Ovary (tissue), 9 donors: ENCODE data around the gene GPR107. TPM values are rescaled to one million over a fixed set of nuclear protein-coding genes. Genes with fewer than 3 reads are reported as not detected.

Experiments
- DNase-seq, 5 donors: peaks; one replicate each; pipeline ENCODE4 v3.0.0-alpha.2; 2019 to 2020
- H3K27ac ChIP-seq, 2 donors: fragments of 200-600 bp; one replicate each; pipeline versions ENCODE4 v1.5.1 to v1.8.0; 2019 to 2022
- H3K27me3 ChIP-seq: fragments of 200-600 bp; one replicate; pipeline ENCODE4 v1.8.0; 2022
- H3K36me3 ChIP-seq: fragments of 200-600 bp; sonication (generic); one replicate; pipeline ENCODE4 v1.5.1; 2019
- H3K4me1 ChIP-seq: one replicate; pipeline ENCODE4 v1.8.1; 2013; ENCODE audit warnings: mild to moderate bottlenecking, moderate library complexity; ENCODE audit not compliant: insufficient read depth
- H3K4me3 ChIP-seq: fragments of 200-600 bp; sonication (generic); one replicate; pipeline ENCODE4 v1.5.1; 2017
- H3K9me3 ChIP-seq, 2 donors: fragments of 200-600 bp in 1 of 2; sonication (generic) in 1 of 2; one replicate each; pipeline versions ENCODE4 v1.5.1 to v1.8.1; 2013 to 2019; ENCODE audit warnings: mild to moderate bottlenecking in 1 of 2, moderate library complexity in 1 of 2
- CTCF ChIP-seq, 3 donors: fragments of 450-650 bp in 2 of 3; fragments of 200-600 bp in 1 of 3; IDR thresholded peaks; one replicate each; pipeline versions ENCODE4 v1.5.1 to v1.8.0; 2016 to 2022; ENCODE audit warnings: antibody characterized with exemption in 3 of 3, mild to moderate bottlenecking in 1 of 3
- EP300 ChIP-seq: sonication (generic); formaldehyde crosslinking; IDR thresholded peaks from one replicate; pipeline ENCODE4 v1.6.1; 2017; ENCODE audit warnings: antibody characterized with exemption
- POLR2A ChIP-seq: fragments of 450-650 bp; IDR thresholded peaks from one replicate; pipeline ENCODE4 v1.6.1; 2017; ENCODE audit warnings: antibody characterized with exemption, mild to moderate bottlenecking, moderate library complexity
- whole genome bisulfite sequencing, 3 donors: extraction: QIAGEN DNeasy Blood & Tissue Kit in 1 of 3; methylation state at CpG; one replicate each; pipeline versions ENCODE4 v1.1.5 to v1.1.7; 2013 to 2017; 5-methylcytosine and 5-hydroxymethylcytosine counted together
- intact Hi-C, 4 donors: fragments of 100-400 bp; cut with DNase I; formaldehyde crosslinking; loops; one replicate each; pipeline versions ENCODE4 v1.11.0 to v1.15.1; 2022 to 2023
- polyA plus RNA-seq, 2 donors: library from polyadenylated mRNA; stranded (reverse); fragments of 200-250 nt in 1 of 2; fragments of 350-450 nt in 1 of 2; fragmentation: Illumina TruSeq in 1 of 2; extraction: RNeasy Lipid Tissue Mini Kit (QIAGEN cat#74804) in 1 of 2; gene quantifications; one replicate each; pipeline ENCODE4 v1.2.3, GENCODE V29; 2013 to 2014
- total RNA-seq, 7 donors: library from RNA; depleted of rRNA in 2 of 7; stranded (reverse); fragments of >200 nt in 2 of 7; fragmentation: NEBNext Ultra II Directional in 3 of 7; extraction: Animal tissue kit (Norgen Biotek cat#: 25700) in 3 of 7; gene quantifications; one replicate each; pipeline versions ENCODE4 v1.1.0 to v1.2.4, GENCODE V29; 2016 to 2023
- donor health status: DM: no; HTN: no; CAD: no; lungs with moderate emphysema.
- donor health status: DM: no; HTN: no; CAD: no.
- donor health status: Bipolar disorder and iron deficiency.
- donor health status: DM: yes; HTN: yes; CAD: no.
- donor health status: DM: no; HTN: no; CAD: no.
- donor health status: DM: yes; HTN: yes; CAD: no.

The GPR107 gene
- total and polyA plus RNA-seq, 9 donors = 11.6 to 44.0 (median 28.3) TPM

- Histone ChIP-seq H3K36me3 (no peaks in the 10 kb centered on the region), H3K4me1 (peaks cover 6% of the 10 kb centered on the region), H3K4me3 (peak overlapping the region; percentile 90), H3K9me3 (no peaks in the 10 kb centered on the region), H3K27ac (peak overlapping the region; percentile 90 to 94), H3K27me3 (no peaks in the 10 kb centered on the region)
- DNase-seq = peak; percentile 29 to 55 (median 37)
- intact Hi-C loops = loop anchor here in 3 of 4 donors (2.0 to 5.0 kb wide), 2 partner anchors 155 to 157 kb away; no protein-coding TSS in a partner anchor
- TF ChIP-seq POLR2A = no peak
- TF ChIP-seq EP300 = no peak
- TF ChIP-seq CTCF (IDR thresholded peaks at IDR 0.05) = no peak
- 0 to 1% (median 1%) methylated on average over 31 of the region's 31 CpGs for WGBS, 3 donors
Observed at GRCh38 chr9:130041648-130042405, 11.9 kb upstream of the GPR107 start.

GRCh38 chr9:130042406-130042884, 11.3 kb upstream of the GPR107 start:
- Histone ChIP-seq H3K27ac (peak overlapping the region; percentile 90 to 94), H3K4me1 (peaks cover 6% of the 10 kb centered on the region), H3K36me3 (no peaks in the 10 kb centered on the region), H3K27me3 (no peaks in the 10 kb centered on the region), H3K9me3 (no peaks in the 10 kb centered on the region), H3K4me3 (peak overlapping the region; percentile 90)
- WGBS, 3 donors = 0 to 2% (median 1%) methylated on average over 28 to 68 of the region's 68 CpGs
- DNase-seq = peak; percentile 31 to 65 (median 38)
- TF ChIP-seq POLR2A = no peak
- TF ChIP-seq CTCF (IDR thresholded peaks at IDR 0.05) = peak in 1 of 3 donors; percentile 14
- intact Hi-C loops = loop anchor here in 3 of 4 donors (2.0 to 5.0 kb wide), 2 partner anchors 155 to 158 kb away; no protein-coding TSS in a partner anchor

GRCh38 chr9:130042885-130043653, 10.6 kb upstream of the GPR107 start, which contains the start of gene FNBP1:
Gene FNBP1 (minus strand): TSS chr9:130043189. CDS start chr9:130042975, 214 bp downstream.
- Histone ChIP-seq H3K27me3 (no peaks in the 10 kb centered on the region), H3K4me1 (peaks cover 6% of the 10 kb centered on the region), H3K9me3 (no peaks in the 10 kb centered on the region), H3K36me3 (no peaks in the 10 kb centered on the region), H3K27ac (peak within 1 kb of the TSS; percentile 90 to 94), H3K4me3 (peak within 1 kb of the TSS; percentile 90)
- TF ChIP-seq POLR2A = peak; percentile 75
- peak in 1 of 3 donors; percentile 3 for TF ChIP-seq CTCF (IDR thresholded peaks at IDR 0.05)
- no peak for TF ChIP-seq EP300
- 1% methylated on average over 36 to 92 of the region's 92 CpGs for WGBS, 3 donors
- intact Hi-C loops = loop anchor here in 3 of 4 donors (2.0 to 5.0 kb wide), 2 partner anchors 156 to 158 kb away; no protein-coding TSS in a partner anchor
- peak; percentile 81 to 89 (median 86) for DNase-seq
